Erythroblast (primary cell): Measurements from ENCODE around the gene GSK3A.

Experiments used
- DNase-seq, 2 experiments: peaks; one replicate each; lab custom pipeline; 2025; lab: John Stamatoyannopoulos, UW
- GATA1 ChIP-seq: IDR thresholded peaks from 2 replicates; pipeline ENCODE4 v1.6.1; 2011; ENCODE audit warnings: low read depth, mild to moderate bottlenecking, control low read depth, low read length, moderate library complexity
- POLR2A ChIP-seq: IDR thresholded peaks from 2 replicates; pipeline ENCODE4 v1.6.1; 2011; ENCODE audit warnings: mild to moderate bottlenecking, low read length

GSK3A gene

DNA sequence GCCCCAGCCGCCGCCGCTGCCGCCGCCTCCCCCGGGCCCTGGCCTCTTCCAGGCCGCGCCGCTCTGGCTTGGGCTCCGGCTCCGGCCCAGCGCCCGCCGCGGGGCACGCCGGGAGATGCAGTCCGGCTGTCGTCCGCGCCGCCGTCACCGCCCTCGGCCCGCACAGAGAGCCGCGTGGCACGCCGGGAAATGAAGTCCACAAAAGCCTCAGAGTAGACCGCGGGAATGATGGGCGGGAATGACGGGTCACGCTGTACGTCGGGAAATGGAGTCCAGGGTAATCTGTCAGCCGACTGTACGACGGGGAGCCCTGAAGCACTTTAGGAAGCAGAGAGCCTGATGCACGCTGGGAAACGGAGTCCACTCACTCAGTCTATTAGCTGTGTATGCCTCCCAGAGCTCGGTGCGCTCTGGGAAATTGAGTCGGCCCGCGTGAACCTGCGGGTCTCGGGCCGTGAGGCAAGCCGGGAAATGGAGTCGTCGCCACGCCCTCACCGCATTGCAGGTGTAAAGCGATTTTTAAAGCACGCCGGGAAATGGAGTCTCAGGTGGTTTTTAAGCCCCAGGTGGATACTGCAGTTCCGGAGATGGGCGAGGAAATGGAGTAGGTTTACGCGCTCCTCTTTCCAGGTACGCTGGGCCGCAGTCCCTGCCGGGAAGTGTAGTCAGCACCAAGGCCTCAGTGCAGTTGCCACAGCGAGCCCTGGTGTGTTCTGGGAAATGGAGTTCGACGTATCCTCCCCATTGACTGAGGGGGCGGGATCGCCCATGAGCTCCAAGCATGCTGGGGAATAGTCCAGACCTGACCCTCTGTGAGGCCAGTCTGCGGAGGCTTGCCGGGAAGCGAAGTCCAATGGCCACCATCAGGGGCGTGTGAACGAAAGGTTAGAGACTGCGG lies at the start of gene GSK3A:
GSK3A (minus strand) TSS at position 91 of the 898 bp plus-strand sequence. CDS start 137 bp downstream, outside the sequence.
- peak; percentile 98 to 99 for DNase-seq
- TF ChIP-seq GATA1 (no peak), POLR2A (peak; percentile 72)

DNA sequence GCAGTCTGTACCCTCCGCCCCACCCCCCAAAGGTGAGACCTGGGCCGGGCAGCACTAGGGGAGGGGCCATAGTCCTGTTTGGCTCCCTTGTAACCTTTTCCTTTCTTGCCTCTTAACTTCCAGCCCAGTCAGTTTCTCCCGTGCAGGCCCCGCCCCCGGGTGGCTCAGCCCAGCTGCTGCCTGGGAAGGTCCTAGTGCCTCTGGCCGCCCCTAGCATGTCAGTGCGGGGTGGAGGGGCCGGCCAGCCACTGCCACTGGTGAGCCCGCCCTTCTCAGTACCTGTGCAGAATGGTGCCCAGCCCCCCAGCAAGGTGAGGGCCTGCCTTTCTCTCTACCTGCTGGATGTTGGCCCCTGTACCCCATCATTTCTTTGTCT lies 49.0 kb upstream of the GSK3A start:
- DNase-seq, result no peak
- TF ChIP-seq GATA1 (no peak), POLR2A (no peak)

- DNase-seq, result peak; percentile 62 to 65
- no peak for TF ChIP-seq POLR2A
- TF ChIP-seq GATA1, result no peak
Measured at GRCh38 chr19:42290523-42291434, 48.4 kb upstream of the GSK3A start.

GRCh38 chr19:42290136-42290522 lies 47.7 kb upstream of the GSK3A start:
- no peak for DNase-seq
- TF ChIP-seq GATA1 (no peak), POLR2A (no peak)

DNA sequence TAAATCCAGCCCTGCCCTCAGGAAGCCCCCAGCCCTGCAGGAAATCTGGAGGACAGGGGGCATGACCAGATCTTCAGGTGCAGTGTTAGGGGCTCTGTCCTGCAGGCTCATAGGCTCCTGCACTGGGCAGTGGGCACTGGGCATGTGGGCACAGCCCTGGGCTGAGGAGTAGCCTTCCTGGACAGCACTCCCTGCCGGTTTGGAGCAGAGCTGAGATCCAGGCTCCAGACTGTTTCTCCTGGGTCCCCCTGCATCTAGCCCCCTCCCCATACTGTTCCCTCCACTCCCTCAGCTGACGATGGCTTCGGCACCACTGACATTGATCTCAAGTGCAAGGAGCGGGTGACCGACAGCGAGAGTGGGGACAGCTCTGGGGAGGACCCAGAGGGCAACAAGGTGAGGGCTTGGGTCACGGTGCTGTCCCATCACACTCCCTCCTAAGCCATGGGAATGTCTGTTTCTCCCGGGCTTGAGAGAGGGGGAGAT lies 47.2 kb upstream of the GSK3A start:
- TF ChIP-seq GATA1 (no peak), POLR2A (no peak)
- no peak for DNase-seq

- DNase-seq, result no peak
- TF ChIP-seq GATA1 (no peak), POLR2A (no peak)
Measured at GRCh38 chr19:42288881-42289555, 46.6 kb upstream of the GSK3A start.

DNA sequence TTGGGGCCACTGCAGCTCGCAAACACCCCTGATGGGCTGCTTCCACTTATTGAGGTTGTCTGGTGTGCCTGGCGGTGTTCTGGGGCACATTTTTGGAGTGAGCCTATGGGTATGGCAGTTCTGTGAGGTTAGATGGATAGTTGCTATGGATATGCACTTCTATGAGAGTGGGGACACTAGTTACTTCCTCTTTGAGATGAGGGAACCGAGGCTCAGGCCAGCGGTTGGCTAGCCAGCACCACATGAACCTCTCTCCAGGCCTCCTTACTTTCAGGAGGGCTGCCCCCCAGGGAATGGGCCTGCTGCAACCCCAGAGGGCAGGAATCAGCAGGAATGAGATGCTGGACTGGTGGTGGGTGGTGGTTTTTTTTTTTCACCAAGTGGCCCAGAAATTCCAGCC lies 46.0 kb upstream of the GSK3A start:
- no peak for TF ChIP-seq GATA1
- TF ChIP-seq POLR2A, result no peak
- DNase-seq, result no peak

DNA sequence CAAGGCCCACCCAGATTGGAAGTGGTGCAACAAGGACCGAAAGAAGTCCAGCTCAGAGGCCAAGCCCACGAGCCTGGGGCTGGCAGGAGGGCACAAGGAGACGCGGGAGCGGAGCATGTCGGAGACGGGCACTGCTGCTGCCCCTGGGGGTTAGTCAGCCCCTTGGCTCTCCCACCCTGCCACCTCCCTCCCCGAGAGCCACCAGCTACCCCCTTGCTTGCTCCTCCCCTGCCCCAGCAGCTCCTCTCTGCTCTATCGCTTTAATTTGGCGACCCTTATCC lies 45.4 kb upstream of the GSK3A start:
- DNase-seq, result no peak
- no peak for TF ChIP-seq POLR2A
- TF ChIP-seq GATA1, result no peak

- no peak for TF ChIP-seq GATA1
- no peak for TF ChIP-seq POLR2A
- DNase-seq, result no peak
Measured at GRCh38 chr19:42287017-42287826, 44.8 kb upstream of the GSK3A start.

DNA sequence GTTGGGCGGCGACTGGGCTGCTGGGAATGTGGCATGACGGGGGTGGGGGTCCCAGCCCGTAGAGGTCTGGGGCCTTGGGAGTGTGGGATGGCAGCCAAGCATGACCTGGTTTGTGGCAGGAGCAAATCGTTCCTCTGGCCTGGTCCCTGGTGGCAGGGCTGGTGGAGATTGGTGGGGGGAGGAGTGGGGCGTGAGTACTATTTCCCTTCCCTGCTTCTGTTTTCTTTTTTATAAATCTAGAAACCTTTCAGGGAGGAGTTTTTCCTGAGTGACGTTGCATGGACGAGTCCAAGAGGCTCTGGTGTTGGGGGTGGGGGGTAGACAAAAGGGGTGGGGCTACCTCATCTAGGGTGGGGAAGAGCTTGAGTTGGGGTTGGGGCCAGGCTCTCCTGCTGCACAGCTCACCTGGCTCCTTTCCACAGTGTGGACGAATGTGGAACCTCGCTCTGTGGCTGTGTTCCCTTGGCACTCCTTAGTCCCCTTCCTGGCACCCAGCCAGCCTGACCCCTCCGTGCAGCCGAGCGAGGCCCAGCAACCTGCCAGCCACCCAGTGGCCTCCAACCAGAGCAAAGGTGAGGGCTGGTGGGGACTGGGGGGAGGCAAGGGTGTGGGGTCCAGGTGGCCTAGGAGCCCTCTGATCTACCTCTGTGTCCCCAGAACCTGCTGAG lies 44.1 kb upstream of the GSK3A start:
- peak in 1 of 2 experiments; percentile 48 for DNase-seq

DNA sequence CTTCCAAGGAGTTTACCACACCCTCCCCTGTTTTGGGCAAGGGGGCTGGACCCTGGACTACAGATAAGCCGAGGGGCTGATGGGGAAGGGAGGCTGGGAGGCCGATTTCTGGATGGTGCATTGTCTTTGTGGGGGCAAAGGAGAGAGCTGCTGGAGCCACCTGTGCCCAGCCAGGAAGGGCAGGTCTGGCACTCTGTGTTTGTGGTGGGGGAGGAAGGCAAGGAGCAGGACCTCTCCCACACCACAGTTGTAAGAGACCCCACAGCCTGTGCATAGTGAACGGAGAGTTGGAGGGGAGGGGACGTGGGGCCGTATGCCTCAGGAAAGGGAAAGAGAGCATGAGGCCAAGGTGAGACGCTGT lies 43.6 kb upstream of the GSK3A start:
- TF ChIP-seq GATA1 (no peak), POLR2A (no peak)
- no peak for DNase-seq

More for the DNA sequence above, 44.1 kb upstream of the GSK3A start:
- TF ChIP-seq GATA1 (no peak), POLR2A (no peak)

GRCh38 chr19:42285541-42285941 lies 43.1 kb upstream of the GSK3A start:
- TF ChIP-seq POLR2A (no peak), GATA1 (no peak)
- DNase-seq, result peak in 1 of 2 experiments; percentile 57
